ENCODE results near the gene ABRACL.

ABRACL gene

DNA sequence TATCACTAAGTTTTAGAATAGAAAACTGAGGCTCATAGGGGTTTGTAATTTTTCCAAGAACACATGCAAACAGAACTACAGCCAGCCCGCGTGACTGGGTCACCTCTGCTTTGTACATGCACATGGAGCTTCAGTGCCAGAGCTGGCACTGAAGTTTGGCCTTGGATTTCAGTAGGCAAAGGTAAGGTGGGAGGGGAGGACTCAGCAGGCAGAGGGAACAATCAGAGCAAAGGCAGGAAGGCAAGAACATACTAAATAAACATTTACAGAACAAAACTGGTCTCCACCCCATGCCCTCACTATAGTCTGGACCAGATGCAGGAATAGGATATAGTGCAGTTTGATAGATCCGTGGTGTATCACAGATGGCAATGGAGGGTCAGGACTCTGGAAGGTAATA, 13.6 kb upstream of the ABRACL start:
- H3K9ac ChIP-seq (ENCODE audit: low read depth, low read length, poor library complexity, severe bottlenecking): no peak overlapping the region
- H3K4me3 ChIP-seq (ENCODE audit: low read length, poor library complexity, severe bottlenecking): no peak overlapping the region
- H3K4me1 ChIP-seq (ENCODE audit: insufficient read depth, low read length, poor library complexity, severe bottlenecking): no peaks in the 10 kb centered on the region
- H3K79me2 ChIP-seq (ENCODE audit: insufficient read depth, low read length): no peaks in the 10 kb centered on the region
- H3K4me2 ChIP-seq (ENCODE audit: low read depth, low read length, poor library complexity, severe bottlenecking): no peak overlapping the region
- no peaks in the 10 kb centered on the region for H3K9me3 ChIP-seq (ENCODE audit: insufficient read depth, low read depth, low read length)
- no peak overlapping the region for H2AFZ ChIP-seq (ENCODE audit: low read length)
- H4K20me1 ChIP-seq (ENCODE audit: insufficient read depth, low read length, poor library complexity, severe bottlenecking): no peaks in the 10 kb centered on the region
- no peaks in the 10 kb centered on the region for H3K36me3 ChIP-seq (ENCODE audit: insufficient read depth, low read length)
- no peak for TF ChIP-seq EZH2phosphoT487 (IDR thresholded peaks at IDR 0.05; ENCODE audit: borderline replicate concordance)
- TF ChIP-seq, protein P1, sequence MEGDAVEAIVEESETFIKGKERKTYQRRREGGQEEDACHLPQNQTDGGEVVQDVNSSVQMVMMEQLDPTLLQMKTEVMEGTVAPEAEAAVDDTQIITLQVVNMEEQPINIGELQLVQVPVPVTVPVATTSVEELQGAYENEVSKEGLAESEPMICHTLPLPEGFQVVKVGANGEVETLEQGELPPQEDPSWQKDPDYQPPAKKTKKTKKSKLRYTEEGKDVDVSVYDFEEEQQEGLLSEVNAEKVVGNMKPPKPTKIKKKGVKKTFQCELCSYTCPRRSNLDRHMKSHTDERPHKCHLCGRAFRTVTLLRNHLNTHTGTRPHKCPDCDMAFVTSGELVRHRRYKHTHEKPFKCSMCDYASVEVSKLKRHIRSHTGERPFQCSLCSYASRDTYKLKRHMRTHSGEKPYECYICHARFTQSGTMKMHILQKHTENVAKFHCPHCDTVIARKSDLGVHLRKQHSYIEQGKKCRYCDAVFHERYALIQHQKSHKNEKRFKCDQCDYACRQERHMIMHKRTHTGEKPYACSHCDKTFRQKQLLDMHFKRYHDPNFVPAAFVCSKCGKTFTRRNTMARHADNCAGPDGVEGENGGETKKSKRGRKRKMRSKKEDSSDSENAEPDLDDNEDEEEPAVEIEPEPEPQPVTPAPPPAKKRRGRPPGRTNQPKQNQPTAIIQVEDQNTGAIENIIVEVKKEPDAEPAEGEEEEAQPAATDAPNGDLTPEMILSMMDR (conservative IDR thresholded peaks at IDR 0.05; ENCODE audit: low read length): no peak
- H3K9me2 ChIP-seq (replicated peaks; ENCODE audit: low read depth, low read length): no peaks in the 10 kb centered on the region
- H3K27me3 ChIP-seq (ENCODE audit: insufficient read depth, low read length, poor library complexity, severe bottlenecking): no peaks in the 10 kb centered on the region
- H3F3A ChIP-seq (ENCODE audit: low read depth): no peaks in the 10 kb centered on the region

DNA sequence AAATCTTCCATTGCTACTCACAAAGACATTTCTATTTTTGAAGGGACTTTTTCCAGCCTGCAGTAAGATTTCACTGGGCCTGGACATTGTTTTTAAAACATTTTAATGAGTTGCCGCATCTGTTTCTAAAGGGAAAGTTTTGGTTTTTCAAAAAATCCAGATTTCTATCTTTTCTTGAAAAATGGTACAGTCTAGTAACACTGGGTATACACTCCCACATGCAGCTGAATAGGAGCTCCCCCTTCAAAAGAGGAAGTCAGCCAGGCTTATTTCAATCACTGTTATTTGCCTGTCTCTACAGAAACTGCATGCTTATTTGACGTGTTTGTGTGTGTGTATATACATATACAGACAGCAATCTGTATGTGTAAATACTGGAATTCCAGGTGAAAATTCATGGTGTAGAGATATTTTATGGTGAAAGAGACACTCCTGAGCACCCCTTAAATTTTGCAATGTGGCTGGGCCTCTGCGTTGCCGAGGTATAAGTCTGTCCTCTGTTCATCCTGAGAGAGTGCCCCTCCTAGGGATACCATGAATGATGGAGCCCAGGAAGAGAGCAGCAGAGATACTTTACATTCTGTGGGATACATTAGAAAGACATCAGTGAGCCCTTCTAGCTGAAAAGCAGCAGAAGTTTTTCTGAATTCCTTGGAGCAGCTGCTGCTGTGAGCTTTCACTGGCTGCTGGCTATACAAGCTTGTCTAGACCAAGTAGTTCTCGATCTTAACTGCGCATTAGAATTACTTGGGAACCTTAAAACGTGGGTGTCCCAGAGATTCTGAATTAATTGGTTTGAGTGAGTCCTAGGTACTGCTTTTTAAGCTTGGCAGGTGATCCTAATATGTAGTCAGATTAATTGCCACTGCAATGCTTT, 12.0 kb upstream of the ABRACL start:
- Histone ChIP-seq H3K4me2 (ENCODE audit: low read depth, low read length, poor library complexity, severe bottlenecking) (no peak overlapping the region), H3K9me3 (ENCODE audit: insufficient read depth, low read depth, low read length) (no peaks in the 10 kb centered on the region), H3K36me3 (ENCODE audit: insufficient read depth, low read length) (no peaks in the 10 kb centered on the region), H3K4me1 (ENCODE audit: insufficient read depth, low read length, poor library complexity, severe bottlenecking) (no peaks in the 10 kb centered on the region), H3K9me2 (replicated peaks; ENCODE audit: low read depth, low read length) (no peaks in the 10 kb centered on the region), H3K4me3 (ENCODE audit: low read length, poor library complexity, severe bottlenecking) (no peak overlapping the region), H3K79me2 (ENCODE audit: insufficient read depth, low read length) (no peaks in the 10 kb centered on the region), H3F3A (ENCODE audit: low read depth) (no peaks in the 10 kb centered on the region), H3K27me3 (ENCODE audit: insufficient read depth, low read length, poor library complexity, severe bottlenecking) (no peaks in the 10 kb centered on the region), H3K9ac (ENCODE audit: low read depth, low read length, poor library complexity, severe bottlenecking) (no peak overlapping the region), H2AFZ (ENCODE audit: low read length) (no peak overlapping the region), H4K20me1 (ENCODE audit: insufficient read depth, low read length, poor library complexity, severe bottlenecking) (no peaks in the 10 kb centered on the region)
- TF ChIP-seq EZH2phosphoT487 (IDR thresholded peaks at IDR 0.05; ENCODE audit: borderline replicate concordance): no peak
- TF ChIP-seq, protein P1 (conservative IDR thresholded peaks at IDR 0.05; ENCODE audit: low read length): no peak

DNA sequence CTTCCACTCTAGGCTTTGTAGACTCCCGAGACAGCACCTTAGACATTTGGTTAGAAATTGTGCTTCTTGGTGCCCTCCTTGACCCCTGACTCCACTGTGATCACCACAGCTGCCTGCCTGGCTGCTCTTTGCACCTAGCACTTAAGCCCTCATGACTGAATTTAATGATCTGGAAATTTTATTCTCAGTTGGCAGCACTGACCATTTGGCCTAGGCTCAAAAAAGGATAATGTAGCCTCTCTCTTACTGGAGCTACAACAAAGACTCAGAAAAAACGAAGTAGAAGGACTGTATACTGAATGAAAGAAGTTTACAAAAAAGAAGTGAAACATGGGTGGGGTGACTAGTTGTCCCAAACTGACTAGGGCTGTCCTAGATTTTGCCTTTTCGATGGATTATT, 11.3 kb upstream of the ABRACL start:
- Histone ChIP-seq H3K9me2 (replicated peaks; ENCODE audit: low read depth, low read length) (no peaks in the 10 kb centered on the region), H3K4me2 (ENCODE audit: low read depth, low read length, poor library complexity, severe bottlenecking) (no peak overlapping the region), H3K9ac (ENCODE audit: low read depth, low read length, poor library complexity, severe bottlenecking) (no peak overlapping the region), H3K9me3 (ENCODE audit: insufficient read depth, low read depth, low read length) (no peaks in the 10 kb centered on the region), H3K79me2 (ENCODE audit: insufficient read depth, low read length) (no peaks in the 10 kb centered on the region), H3K4me3 (ENCODE audit: low read length, poor library complexity, severe bottlenecking) (no peak overlapping the region), H4K20me1 (ENCODE audit: insufficient read depth, low read length, poor library complexity, severe bottlenecking) (no peaks in the 10 kb centered on the region), H2AFZ (ENCODE audit: low read length) (no peak overlapping the region), H3K4me1 (ENCODE audit: insufficient read depth, low read length, poor library complexity, severe bottlenecking) (no peaks in the 10 kb centered on the region), H3K36me3 (ENCODE audit: insufficient read depth, low read length) (no peaks in the 10 kb centered on the region), H3F3A (ENCODE audit: low read depth) (no peaks in the 10 kb centered on the region), H3K27me3 (ENCODE audit: insufficient read depth, low read length, poor library complexity, severe bottlenecking) (no peaks in the 10 kb centered on the region)
- no peak for TF ChIP-seq EZH2phosphoT487 (IDR thresholded peaks at IDR 0.05; ENCODE audit: borderline replicate concordance)
- TF ChIP-seq, protein P1 (conservative IDR thresholded peaks at IDR 0.05; ENCODE audit: low read length): no peak

Measured in Loucy (cell line).